Activated T-helper 2 cell treated with anti-CD3 and anti-CD28 coated beads, Interferon-gamma antibody, Interleukin-2, Interleukin-4, amounts not matched to agents 10 μg/mL and 5 μg/mL and 100 μg/mL, durations not matched to agents 14 hours and 24 hours and 36 hours (primary cell): Measurements from ENCODE around the gene CNST. TPM values are rescaled to one million over a fixed set of nuclear protein-coding genes. Genes with fewer than 3 reads are reported as not detected.
"Not testable (repeated sequence)": the region's sequence is repeated elsewhere in the genome, so short reads cannot be mapped to it uniquely, and the experiment has no call there.

Source experiments
- DNase-seq: peaks from one replicate; pipeline ENCODE4 v3.0.0; 2021; ENCODE audit warnings: low spot score
- H3K27ac Mint-ChIP-seq: one replicate; pipeline ENCODE4 v1.8.0; 2021; ENCODE audit warnings: mixed read lengths
- H3K27me3 Mint-ChIP-seq: one replicate; pipeline ENCODE4 v1.8.0; 2021; ENCODE audit warnings: low read depth, mixed read lengths
- H3K36me3 Mint-ChIP-seq: one replicate; pipeline ENCODE4 v1.8.0; 2021; ENCODE audit warnings: low read depth, mixed read lengths
- H3K4me1 Mint-ChIP-seq: one replicate; pipeline ENCODE4 v1.8.0; 2021; ENCODE audit warnings: low read depth, mixed read lengths
- H3K4me3 Mint-ChIP-seq: one replicate; pipeline ENCODE4 v1.8.0; 2021; ENCODE audit warnings: low read depth, mild to moderate bottlenecking, moderate library complexity, mixed read lengths
- H3K9me3 Mint-ChIP-seq: one replicate; pipeline ENCODE4 v1.8.0; 2021; ENCODE audit warnings: mixed read lengths
- intact Hi-C: fragments of 100-400 bp; cut with micrococcal nuclease; formaldehyde crosslinking; loops from one replicate; pipeline ENCODE4 v1.15.1; 2023
- total RNA-seq: library from RNA; stranded (reverse); gene quantifications from 2 replicates; pipeline ENCODE4 v1.2.3, GENCODE V29; 2022

The CNST gene
- total RNA-seq, 1 donor from 2014 or later, result 21.6 TPM

- no peak overlapping the region for H3K27ac Mint-ChIP-seq
- no peaks in the 10 kb centered on the region for H3K9me3 Mint-ChIP-seq
- no peak for DNase-seq
- no peaks in the 10 kb centered on the region for H3K27me3 Mint-ChIP-seq
- H3K4me1 Mint-ChIP-seq, result no peaks in the 10 kb centered on the region
- intact Hi-C loops, result no loop called here
- no peak overlapping the region for H3K4me3 Mint-ChIP-seq
- no peaks in the 10 kb centered on the region for H3K36me3 Mint-ChIP-seq
Observed at GRCh38 chr1:246680696-246681130, 114.5 kb downstream of the CNST start.

DNA sequence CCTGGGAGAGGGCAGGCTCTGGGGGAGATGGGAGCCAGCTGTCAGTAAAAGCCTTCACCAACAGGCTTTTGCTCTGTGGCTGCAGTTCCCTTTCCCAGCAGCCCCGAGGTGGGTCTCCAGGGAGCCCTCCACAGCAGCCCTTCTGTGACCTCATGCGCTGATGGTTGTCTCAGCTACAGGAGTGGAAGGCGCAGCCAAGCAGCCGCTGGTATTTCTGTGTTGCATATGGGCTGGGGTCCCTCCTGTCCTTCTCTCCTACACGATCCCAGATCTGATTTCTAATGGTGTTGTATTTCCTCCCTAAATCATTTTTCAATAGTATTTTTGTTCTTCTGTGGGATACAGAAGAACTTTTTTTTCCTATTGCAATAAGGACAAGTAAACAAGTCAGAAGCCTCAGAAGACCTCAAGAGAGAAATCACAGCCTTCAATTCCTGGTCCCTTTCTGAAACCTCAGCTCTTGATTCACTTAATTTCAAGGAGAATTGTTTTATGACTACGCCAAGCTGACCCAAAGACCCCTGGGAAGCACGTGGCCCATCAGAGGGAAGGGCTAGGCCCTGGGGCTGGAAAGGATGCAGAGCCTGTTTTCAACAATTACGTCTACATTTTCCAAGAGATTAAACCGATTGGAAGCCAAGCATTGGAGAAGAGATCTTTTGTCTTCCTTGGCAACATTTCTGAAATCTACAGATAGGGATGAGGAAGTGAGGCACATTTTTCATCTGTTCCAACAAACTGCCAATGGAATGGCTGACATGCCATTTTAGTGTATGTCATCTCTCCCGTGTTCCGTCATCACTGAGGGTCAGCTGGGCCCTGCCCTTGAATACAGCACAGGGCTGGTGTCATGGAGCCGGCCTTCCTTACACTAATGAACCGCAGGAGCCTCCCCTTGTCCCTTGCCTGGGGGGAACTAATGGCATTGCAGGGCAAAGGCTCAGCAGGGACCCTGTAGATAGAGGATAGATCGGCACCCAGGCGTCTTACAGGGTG is 115.9 kb downstream of the CNST start:
- DNase-seq, result no peak
- intact Hi-C loops, result no loop called here
- H3K27ac Mint-ChIP-seq, result no peak overlapping the region
- H3K9me3 Mint-ChIP-seq, result no peaks in the 10 kb centered on the region
- H3K4me1 Mint-ChIP-seq, result no peaks in the 10 kb centered on the region
- no peaks in the 10 kb centered on the region for H3K36me3 Mint-ChIP-seq
- H3K4me3 Mint-ChIP-seq, result no peak overlapping the region
- H3K27me3 Mint-ChIP-seq, result no peaks in the 10 kb centered on the region

DNA sequence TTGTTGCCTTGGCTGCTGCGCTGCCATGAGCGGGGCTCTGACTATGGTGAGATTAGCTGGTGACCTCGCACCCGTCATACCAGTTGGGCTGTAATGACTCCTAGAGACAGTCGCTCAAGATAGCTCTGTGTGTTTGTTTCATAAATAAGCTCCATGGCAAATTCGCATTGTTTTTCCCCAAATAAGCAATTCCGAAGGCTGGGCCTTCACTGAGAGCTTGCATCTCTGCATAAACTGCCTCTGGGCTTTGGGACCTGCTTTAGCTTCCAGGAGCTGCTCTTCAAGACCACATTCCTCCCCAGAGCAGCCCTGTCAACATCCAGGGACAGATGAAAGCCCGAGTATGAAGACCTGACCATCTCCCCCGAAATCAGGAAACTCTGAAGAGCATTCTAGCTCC is 117.3 kb downstream of the CNST start:
- no peaks in the 10 kb centered on the region for H3K27me3 Mint-ChIP-seq
- DNase-seq, result no peak

GRCh38 chr1:246687002-246687401 is 120.7 kb downstream of the CNST start:
- intact Hi-C loops, result no loop called here

More for the DNA sequence above, 117.3 kb downstream of the CNST start:
- Mint-ChIP-seq H3K36me3 (no peaks in the 10 kb centered on the region), H3K9me3 (no peaks in the 10 kb centered on the region), H3K4me3 (no peak overlapping the region), H3K27ac (no peak overlapping the region), H3K4me1 (no peaks in the 10 kb centered on the region)
- intact Hi-C loops, result no loop called here

DNA sequence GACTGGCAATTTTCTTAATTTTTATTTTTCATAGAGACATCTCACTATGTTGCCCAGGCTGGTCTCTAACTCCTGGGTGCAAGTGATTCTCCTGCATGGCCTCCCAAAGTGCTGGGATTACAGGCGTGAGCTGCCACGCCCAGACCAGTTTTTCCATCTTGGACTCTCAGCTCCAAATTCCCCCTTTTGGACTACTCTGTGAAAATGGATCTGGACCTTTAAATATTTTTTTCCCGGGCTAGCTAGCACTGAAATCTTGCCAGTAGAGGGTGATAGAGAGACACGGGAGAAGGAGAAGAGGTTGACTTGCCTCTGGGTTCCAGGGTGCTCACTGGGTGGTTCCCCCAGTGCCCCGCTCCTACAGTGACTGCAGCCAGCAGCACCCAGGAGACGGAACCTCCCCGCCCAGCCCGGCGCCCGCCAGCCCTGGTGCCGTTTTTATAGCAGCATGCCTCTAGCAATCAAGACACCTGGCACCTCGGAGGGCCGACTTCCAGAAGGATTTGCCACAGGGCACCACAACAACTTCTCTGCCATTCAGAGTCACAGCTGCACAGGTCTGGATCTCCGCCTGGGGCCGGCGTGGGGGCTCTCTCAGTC is 123.3 kb downstream of the CNST start:
- intact Hi-C loops, result loop anchor here (1.0 kb wide), 1 partner anchor 65 kb away; no protein-coding TSS in a partner anchor
- peak; percentile 22 for DNase-seq
- Mint-ChIP-seq H3K27ac (no peak overlapping the region), H3K4me3 (no peak overlapping the region), H3K36me3 (no peaks in the 10 kb centered on the region), H3K9me3 (peaks cover 14% of the 10 kb centered on the region), H3K4me1 (no peaks in the 10 kb centered on the region), H3K27me3 (no peaks in the 10 kb centered on the region)

More at GRCh38 chr1:246687002-246687401, 120.7 kb downstream of the CNST start:
- no peaks in the 10 kb centered on the region for H3K27me3 Mint-ChIP-seq
- H3K9me3 Mint-ChIP-seq, result no peaks in the 10 kb centered on the region
- H3K4me1 Mint-ChIP-seq, result no peaks in the 10 kb centered on the region
- DNase-seq, result no peak
- H3K36me3 Mint-ChIP-seq, result no peaks in the 10 kb centered on the region
- no peak overlapping the region for H3K4me3 Mint-ChIP-seq
- no peak overlapping the region for H3K27ac Mint-ChIP-seq

- Mint-ChIP-seq H3K27ac (no peak overlapping the region), H3K4me3 (no peak overlapping the region), H3K36me3 (no peaks in the 10 kb centered on the region), H3K27me3 (no peaks in the 10 kb centered on the region), H3K9me3 (peaks cover 18% of the 10 kb centered on the region), H3K4me1 (no peaks in the 10 kb centered on the region)
- intact Hi-C loops, result no loop called here
- no peak for DNase-seq
Observed at GRCh38 chr1:246690100-246690499, 123.8 kb downstream of the CNST start.

GRCh38 chr1:246691622-246692495 is 125.6 kb downstream of the CNST start:
- intact Hi-C loops, result no loop called here
- Mint-ChIP-seq H3K4me3 (no peak overlapping the region), H3K9me3 (peaks cover 18% of the 10 kb centered on the region)

GRCh38 chr1:246694213-246694895 is 128.1 kb downstream of the CNST start:
- H3K36me3 Mint-ChIP-seq, intact Hi-C loops, H3K4me3 Mint-ChIP-seq, H3K27ac Mint-ChIP-seq, DNase-seq, H3K4me1 Mint-ChIP-seq, H3K27me3 Mint-ChIP-seq: not testable (repeated sequence)
- peaks cover 18% of the 10 kb centered on the region for H3K9me3 Mint-ChIP-seq

More at GRCh38 chr1:246691622-246692495, 125.6 kb downstream of the CNST start:
- H3K27me3 Mint-ChIP-seq, result no peaks in the 10 kb centered on the region
- no peak for DNase-seq
- no peaks in the 10 kb centered on the region for H3K36me3 Mint-ChIP-seq
- no peak overlapping the region for H3K27ac Mint-ChIP-seq
- H3K4me1 Mint-ChIP-seq, result no peaks in the 10 kb centered on the region

DNA sequence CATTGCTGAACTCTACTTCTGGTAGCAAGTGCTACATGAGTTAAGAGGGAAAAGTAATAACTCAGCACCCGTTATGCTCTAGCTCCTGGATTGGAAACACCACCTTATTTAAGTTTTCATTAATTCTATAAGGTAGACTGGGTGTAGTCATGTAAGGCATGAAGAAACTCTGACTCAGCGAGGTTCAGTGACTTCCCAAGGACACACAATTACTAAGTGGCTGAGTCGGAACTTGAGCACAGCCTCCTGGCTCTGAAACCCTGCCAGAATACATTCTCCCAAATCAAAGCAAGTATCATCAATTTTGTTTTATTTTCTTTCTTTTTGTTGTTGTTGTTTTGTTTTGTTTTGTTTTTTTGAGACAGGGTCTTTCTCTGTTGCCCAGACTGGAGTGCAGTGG is 128.9 kb downstream of the CNST start:
- H3K36me3 Mint-ChIP-seq, result no peaks in the 10 kb centered on the region
- intact Hi-C loops, result no loop called here
- no peak overlapping the region for H3K27ac Mint-ChIP-seq
- peaks cover 9% of the 10 kb centered on the region for H3K4me1 Mint-ChIP-seq
- no peak overlapping the region for H3K4me3 Mint-ChIP-seq
- peaks cover 18% of the 10 kb centered on the region for H3K9me3 Mint-ChIP-seq
- H3K27me3 Mint-ChIP-seq, result no peaks in the 10 kb centered on the region
- DNase-seq, result no peak

GRCh38 chr1:246695666-246696065 is 129.4 kb downstream of the CNST start:
- intact Hi-C loops, result no loop called here
- H3K36me3 Mint-ChIP-seq, result no peaks in the 10 kb centered on the region
- H3K4me3 Mint-ChIP-seq, result no peak overlapping the region
- H3K27ac Mint-ChIP-seq, result no peak overlapping the region
- no peak for DNase-seq
- peaks cover 9% of the 10 kb centered on the region for H3K4me1 Mint-ChIP-seq
- peaks cover 18% of the 10 kb centered on the region for H3K9me3 Mint-ChIP-seq
- no peaks in the 10 kb centered on the region for H3K27me3 Mint-ChIP-seq

- H3K9me3 Mint-ChIP-seq, result peaks cover 12% of the 10 kb centered on the region
- no peak for DNase-seq
- H3K4me1 Mint-ChIP-seq, result peaks cover 9% of the 10 kb centered on the region
- intact Hi-C loops, result loop anchor here (1.0 to 2.0 kb wide), 3 partner anchors 26 to 201 kb away; partner anchors contain the start of genes CNST, SCCPDH and TFB2M
- H3K4me3 Mint-ChIP-seq, result no peak overlapping the region
- H3K27me3 Mint-ChIP-seq, result peaks cover under 1% of the 10 kb centered on the region
- H3K27ac Mint-ChIP-seq, result no peak overlapping the region
- H3K36me3 Mint-ChIP-seq, result no peaks in the 10 kb centered on the region
Observed at GRCh38 chr1:246698466-246699094, 132.3 kb downstream of the CNST start.
